Measurements from ENCODE around the gene BTBD7.
"Not testable (repeated sequence)": the region's sequence is repeated elsewhere in the genome, so short reads cannot be mapped to it uniquely, and the experiment has no call there.

The BTBD7 gene

GRCh38 chr14:93245764-93246420, 86.9 kb downstream of the BTBD7 start:
- DNase-seq: no peak

- DNase-seq: no peak
These were observed 92.2 kb downstream of the BTBD7 start for GRCh38 chr14:93240678-93241000.

- no peak for DNase-seq
These were observed 92.8 kb downstream of the BTBD7 start for GRCh38 chr14:93239869-93240677.

- DNase-seq: no peak
These were observed 98.0 kb downstream of the BTBD7 start for GRCh38 chr14:93234798-93235197.

GRCh38 chr14:93233078-93233477, 99.8 kb downstream of the BTBD7 start:
- not testable (repeated sequence) for DNase-seq

GRCh38 chr14:93232159-93232558, 100.7 kb downstream of the BTBD7 start:
- no peak for DNase-seq

GRCh38 chr14:93231129-93231979, 101.5 kb downstream of the BTBD7 start:
- no peak for DNase-seq

DNA sequence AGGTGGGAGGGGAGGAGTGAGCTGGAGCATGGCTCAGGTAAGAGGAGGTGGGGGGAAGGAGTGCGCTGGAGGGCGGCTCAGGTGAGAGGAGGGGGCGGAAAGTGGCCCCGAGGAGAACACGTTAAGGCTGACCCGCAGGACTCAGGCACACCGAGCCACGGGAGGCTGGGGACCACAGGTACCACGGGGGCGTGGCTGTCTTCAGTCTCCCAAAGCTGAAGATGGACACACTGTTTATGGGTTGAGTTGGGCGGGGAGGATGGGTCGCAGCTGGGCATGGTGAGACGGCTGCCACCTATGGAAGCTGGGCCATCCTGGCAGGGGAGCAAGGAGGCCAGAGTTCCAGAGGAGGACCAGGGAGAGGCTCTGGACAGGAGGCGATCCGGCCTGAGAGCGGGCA, 102.3 kb downstream of the BTBD7 start:
- no peak for DNase-seq

- DNase-seq: no peak
These were observed 104.3 kb downstream of the BTBD7 start for GRCh38 chr14:93228550-93228949.

DNA sequence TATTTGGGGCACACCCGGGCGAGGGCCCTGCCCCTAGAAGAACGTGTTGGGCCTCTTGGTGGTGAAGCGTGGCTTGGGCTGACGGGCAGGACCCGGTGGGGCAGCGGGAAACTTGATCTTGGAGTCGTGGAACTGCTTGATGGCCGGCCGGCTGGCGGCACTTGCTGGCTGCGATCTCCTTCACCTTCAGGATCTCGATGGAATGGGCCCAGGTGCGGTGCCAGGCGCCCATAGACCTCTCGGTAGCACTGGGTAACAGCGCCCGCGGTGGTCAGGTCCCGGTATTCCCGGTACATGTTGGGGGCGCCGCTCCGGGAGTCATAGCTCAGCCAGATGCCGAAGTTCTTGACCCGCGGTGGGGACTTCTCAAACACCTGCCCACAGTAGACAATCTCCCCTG, 109.3 kb downstream of the BTBD7 start:
- no peak for DNase-seq

- DNase-seq: no peak
These were observed 112.3 kb downstream of the BTBD7 start for GRCh38 chr14:93220509-93220908.

DNA sequence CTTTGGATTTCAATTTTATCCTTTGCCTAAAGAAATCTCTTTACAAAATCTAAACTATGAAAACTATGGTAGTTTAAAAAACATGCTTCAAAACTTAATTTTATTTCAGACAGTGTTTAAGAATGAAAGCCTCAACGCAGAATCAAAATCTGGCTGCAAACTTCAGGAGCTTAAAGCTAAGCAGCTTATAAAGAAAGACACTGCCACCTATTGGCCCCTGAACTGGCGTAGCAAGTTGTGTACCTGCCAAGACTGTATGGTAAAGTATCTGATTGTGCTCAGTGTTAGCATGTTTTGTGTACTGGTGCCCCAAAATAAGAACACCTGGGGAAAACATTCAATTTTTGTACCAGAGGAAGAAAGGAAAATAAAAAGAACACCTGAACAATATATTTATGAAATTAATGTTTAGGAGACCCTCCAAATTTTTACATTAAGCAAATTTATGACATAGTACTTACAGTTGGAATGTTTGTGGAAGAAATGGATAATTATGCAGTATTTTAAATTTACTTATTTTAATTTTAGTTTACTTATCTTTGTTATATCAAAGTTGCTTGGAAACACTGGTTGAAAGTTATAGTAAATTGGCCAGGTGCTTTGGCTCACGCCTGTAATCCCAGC, 113.6 kb downstream of the BTBD7 start:
- peak; percentile 50 to 53 for DNase-seq

DNA sequence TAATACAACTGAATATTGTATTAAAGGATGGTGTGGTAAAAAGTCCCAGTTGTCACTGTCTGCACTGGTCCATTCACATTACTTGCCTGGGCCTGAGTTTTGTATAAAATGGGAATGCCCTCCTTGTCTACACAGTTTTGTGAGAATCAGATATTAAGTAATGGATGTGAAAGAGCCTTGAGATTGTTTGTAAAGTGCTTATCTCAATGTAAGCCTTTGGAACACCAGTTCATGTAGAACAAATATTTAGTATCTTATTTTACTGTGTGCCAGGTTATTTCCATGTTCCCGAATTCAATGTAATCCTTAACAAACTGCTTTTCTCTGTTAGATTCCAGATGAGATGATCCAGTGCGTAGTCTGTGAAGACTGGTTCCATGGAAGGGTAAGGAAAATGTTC, 118.2 kb downstream of the BTBD7 start:
- DNase-seq: no peak

GRCh38 chr14:93212432-93212831, 120.4 kb downstream of the BTBD7 start:
- no peak for DNase-seq

DNA sequence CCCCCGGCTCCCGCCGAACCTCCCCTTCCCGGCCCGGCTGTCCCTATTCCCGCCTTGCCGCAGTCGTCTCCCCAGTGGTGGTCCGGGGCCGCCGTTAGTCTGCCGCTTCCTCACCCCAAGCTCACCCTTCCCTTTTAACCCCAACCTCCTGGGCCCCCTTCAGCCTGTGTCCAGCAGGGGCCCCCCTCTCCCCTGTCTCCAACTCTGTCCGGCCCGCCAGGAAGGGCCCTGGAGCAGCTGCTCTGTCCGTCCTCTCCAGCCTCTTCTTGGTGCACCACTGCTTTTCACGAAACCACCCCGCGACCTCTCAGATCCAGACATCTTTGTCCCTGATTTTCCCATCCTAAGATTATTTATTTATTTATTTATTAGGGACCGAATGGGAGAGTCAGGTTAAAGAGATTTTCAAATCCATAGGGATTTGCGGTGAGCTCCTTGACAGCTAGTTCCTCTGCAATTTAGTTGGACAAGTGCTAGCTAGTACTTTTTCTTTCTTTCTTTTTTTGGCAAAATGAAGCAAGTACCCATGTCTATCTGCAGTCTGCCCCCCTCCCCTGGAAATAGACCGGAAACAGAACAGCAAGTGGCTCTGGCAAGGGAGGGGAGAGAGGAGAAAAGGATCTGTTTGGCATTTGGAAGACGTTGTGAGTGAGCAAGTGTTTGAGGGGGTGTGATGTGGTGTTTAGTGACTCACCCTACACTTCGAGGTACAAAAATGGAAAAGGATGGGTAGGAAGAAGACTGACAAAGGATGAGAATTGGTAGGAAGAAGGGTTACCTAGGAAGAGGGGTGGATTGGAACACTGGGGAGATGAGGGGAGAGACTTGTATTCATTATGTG, 125.1 kb downstream of the BTBD7 start:
- DNase-seq: peak in 1 of 2 donors; percentile 24

DNA sequence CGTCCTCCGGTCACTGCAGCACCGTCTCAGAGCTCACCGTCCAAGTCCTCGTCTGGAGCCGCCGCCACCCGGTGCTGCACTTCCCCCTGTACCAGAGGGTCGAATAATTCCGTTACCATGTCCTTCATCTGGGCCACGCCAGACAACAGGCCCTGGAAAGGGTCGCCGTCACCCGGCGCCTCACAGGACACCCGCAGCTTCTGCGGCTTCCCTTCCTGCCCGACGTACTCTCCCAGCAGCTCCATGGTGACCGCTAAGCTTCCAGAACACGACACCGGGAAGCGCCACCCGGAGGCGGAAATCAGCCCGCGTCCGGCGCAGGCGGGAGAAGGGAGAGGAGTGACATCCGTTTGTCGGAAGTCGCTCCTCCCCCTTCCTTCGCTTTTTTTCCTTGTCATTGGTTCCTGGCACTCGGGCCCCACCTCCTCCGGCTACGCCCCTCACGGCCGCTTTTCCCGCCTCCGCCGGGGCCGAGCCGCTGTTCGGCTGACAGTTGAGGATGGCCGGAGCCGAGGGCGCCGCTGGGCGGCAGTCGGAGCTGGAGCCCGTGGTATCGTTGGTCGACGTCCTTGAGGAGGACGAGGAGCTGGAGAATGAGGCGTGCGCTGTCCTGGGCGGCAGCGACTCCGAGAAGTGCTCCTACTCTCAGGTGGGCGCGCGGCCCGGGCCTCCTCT, 125.9 kb downstream of the BTBD7 start, which contains the start of the genes GON7 and UBR7:
GON7 (minus strand) TSS at position 273 of the 675 bp plus-strand sequence; CDS start at position 245, 28 bp downstream.
UBR7 (plus strand) TSS at position 464 of the 675 bp plus-strand sequence; CDS start at position 500, 36 bp downstream.
- DNase-seq: peak; percentile 81 to 84

DNA sequence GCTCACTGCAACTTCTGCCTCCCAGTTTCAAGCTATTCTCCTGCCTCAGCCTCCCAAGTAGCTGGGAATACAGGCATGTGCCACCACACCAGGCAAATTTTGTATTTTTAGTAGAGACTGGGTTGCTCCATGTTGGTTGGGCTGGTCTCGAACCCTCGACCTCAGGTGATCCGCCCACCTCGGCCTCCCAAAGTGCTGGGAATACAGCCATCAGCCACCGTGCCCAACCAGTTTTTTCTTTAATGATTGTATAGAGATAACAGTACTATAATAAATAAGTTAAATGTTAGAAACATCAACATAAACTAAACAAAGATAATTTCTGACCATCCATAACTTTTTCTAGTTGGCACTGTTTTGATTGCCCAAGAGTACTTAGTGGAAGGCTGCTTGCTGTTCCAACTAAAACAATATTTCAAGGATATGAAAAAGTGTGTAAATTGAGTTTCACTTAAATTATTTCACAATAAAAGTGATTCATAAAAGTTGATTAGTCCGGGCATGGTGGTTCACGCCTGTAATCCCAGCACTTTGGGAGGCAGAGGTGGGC, 131.6 kb downstream of the BTBD7 start:
- no peak for DNase-seq

DNA sequence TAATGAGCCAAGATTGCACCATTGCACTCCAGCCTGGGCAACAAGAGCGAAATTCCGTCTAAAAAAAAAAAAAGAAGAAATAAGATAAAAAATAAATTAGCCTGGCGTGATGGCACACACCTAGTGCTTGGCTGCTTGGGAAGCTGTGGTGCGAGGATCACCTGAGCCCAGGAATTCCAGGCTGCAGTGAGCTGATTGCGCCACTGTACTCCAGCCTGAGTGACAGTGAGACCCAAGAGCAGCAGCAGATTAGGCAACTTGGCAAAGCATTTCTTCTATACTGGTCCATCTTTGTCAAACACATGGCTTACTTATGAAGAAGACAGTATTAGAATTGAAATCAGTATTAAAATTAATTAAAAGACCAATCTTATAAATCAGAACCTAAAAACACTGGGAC, 132.3 kb downstream of the BTBD7 start:
- no peak for DNase-seq

- no peak for DNase-seq
These were observed 133.8 kb downstream of the BTBD7 start for GRCh38 chr14:93199031-93199430.

DNA sequence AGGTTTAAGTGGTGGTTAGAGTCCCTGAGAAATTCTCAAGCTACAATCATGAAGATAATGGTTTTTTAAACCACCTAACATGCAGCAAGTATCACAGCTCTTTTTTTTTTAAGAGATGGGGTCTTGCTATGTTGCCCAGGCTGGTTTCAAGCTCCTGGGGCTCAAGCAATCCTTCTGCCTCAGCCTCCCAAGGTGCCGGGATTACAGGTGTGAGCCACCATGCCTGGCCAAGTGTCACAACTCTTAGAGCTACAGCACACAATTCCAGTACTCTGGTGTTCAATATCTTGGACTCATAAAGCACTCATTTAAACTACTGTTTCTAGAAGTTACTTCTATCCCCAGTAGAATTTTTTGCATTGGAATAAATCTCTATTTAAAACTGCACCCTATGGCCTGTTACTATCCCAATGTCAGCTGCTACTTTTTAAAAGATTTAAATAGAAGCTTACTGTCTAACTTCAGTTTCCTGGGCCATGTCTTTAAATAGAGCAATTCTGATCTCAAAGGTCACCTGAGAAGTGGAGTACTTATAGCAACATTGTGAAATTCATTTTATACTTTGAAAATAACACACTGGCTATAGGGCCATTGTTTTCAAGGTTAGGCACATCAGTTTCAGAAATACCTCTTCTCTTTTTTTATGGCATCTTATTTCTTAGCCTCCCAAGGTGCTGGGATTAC, 137.4 kb downstream of the BTBD7 start:
- no peak for DNase-seq

Data from activated CD4-positive, alpha-beta T cell treated with anti-CD3 and anti-CD28 coated beads for 4 hours (primary cell).